SU-DHL-6 (cell line): ENCODE data around the gene ZNF516.

Source experiments
- CTCF ChIP-seq: fragments of 200-600 bp; sonication (generic); IDR thresholded peaks from one replicate; pipeline ENCODE4 v1.5.1; 2017; ENCODE audit warnings: antibody characterized with exemption, mild to moderate bottlenecking, low read length, moderate library complexity; ENCODE audit not compliant: insufficient read depth, poor library complexity, severe bottlenecking
- EZH2phosphoT487 ChIP-seq: fragments of 200-600 bp; sonication (generic), shearing (Covaris generic); conservative IDR thresholded peaks from 2 replicates; pipeline ENCODE4 v1.6.1; 2018; ENCODE audit warnings: mild to moderate bottlenecking, antibody characterized with exemption, low read length, moderate library complexity, mixed read lengths

GRCh38 chr18:76445275-76445674 is 49.8 kb downstream of the ZNF516 start:
- TF ChIP-seq CTCF (no peak), EZH2phosphoT487 (no peak)
